H1 (cell line): Measurements from ENCODE around the gene REM2. TPM values are rescaled to one million over a fixed set of nuclear protein-coding genes. Genes with fewer than 3 reads are reported as not detected.

ENCODE experiments used
- CTCF ChIA-PET: fragments of 300-600 bp; sonication (Branson Sonifier 250); formaldehyde crosslinking; loops from one replicate; lab custom pipeline; 2021; ENCODE audit not compliant: partially characterized antibody; lab: Charles Lee
- POLR2A ChIA-PET: fragments of 300-600 bp; sonication (Branson Sonifier 250); formaldehyde crosslinking; loops from one replicate; lab custom pipeline; 2021; ENCODE audit warnings: inconsistent platforms; ENCODE audit not compliant: partially characterized antibody; lab: Charles Lee
- DNase-seq, 2 experiments: peaks; one replicate each; pipeline versions ENCODE4 v3.0.0 to v3.0.0-alpha.2; 2010 to 2022; ENCODE audit warnings: low spot score in 2 of 2, low read depth in 1 of 2, mixed read lengths in 1 of 2
- FAIRE-seq: peaks from 2 replicates; lab custom pipeline; 2011; peaks lifted over from hg19 to GRCh38; lab: Jason Lieb, UNC
- H2AFZ ChIP-seq: 2 replicates; pipeline ENCODE4 v1.8.1; 2012; ENCODE audit warnings: low read length, inconsistent platforms
- H2AK5ac ChIP-seq: 2 replicates; pipeline ENCODE4 v1.6.1; 2013; ENCODE audit warnings: low read depth, low read length
- H2BK120ac ChIP-seq: replicated peaks from 2 replicates; pipeline ENCODE3; 2013; ENCODE audit warnings: low read depth, low read length, inconsistent platforms
- H2BK12ac ChIP-seq: 2 replicates; pipeline ENCODE4 v1.6.1; 2013; ENCODE audit warnings: low read depth, low read length
- H2BK15ac ChIP-seq: 2 replicates; pipeline ENCODE4 v1.6.1; 2013; ENCODE audit warnings: low read length
- H2BK20ac ChIP-seq: 2 replicates; pipeline ENCODE4 v1.6.1; 2013; ENCODE audit warnings: low read length
- H2BK5ac ChIP-seq: 2 replicates; pipeline ENCODE4 v1.6.1; 2013; ENCODE audit warnings: low read depth, low read length
- H3K14ac ChIP-seq: 2 replicates; pipeline ENCODE4 v1.6.1; 2013; ENCODE audit warnings: inconsistent platforms; ENCODE audit not compliant: insufficient read length
- H3K18ac ChIP-seq: 2 replicates; pipeline ENCODE4 v1.6.1; 2013; ENCODE audit warnings: low read length; ENCODE audit errors: extremely low read depth
- H3K23ac ChIP-seq: 2 replicates; pipeline ENCODE4 v1.6.1; 2013; ENCODE audit warnings: inconsistent platforms; ENCODE audit not compliant: insufficient read length
- H3K23me2 ChIP-seq: 2 replicates; pipeline ENCODE4 v1.6.1; 2013; ENCODE audit warnings: low read depth, low read length
- H3K27ac ChIP-seq: 2 replicates; pipeline ENCODE4 v1.6.1; 2011; ENCODE audit warnings: low read depth, low read length, inconsistent platforms
- H3K27me3 ChIP-seq, 4 experiments: replicated peaks in 1 of 4; 1 replicate in 1 of 4; 2 replicates in 3 of 4; pipeline versions ENCODE4 v1.6.1 to v1.8.1; 2011 to 2013; ENCODE audit warnings: low read length in 3 of 4, mild to moderate bottlenecking in 3 of 4, inconsistent platforms in 2 of 4, mixed read lengths in 2 of 4, moderate library complexity in 1 of 4; ENCODE audit not compliant: control insufficient read depth in 3 of 4, insufficient read depth in 3 of 4; ENCODE audit errors: extremely low read depth in 1 of 4
- H3K36me3 ChIP-seq, 4 experiments: 2 replicates each; pipeline versions ENCODE4 v1.6.1 to v1.8.1; 2011 to 2013; ENCODE audit warnings: mild to moderate bottlenecking in 4 of 4, low read length in 3 of 4, moderate library complexity in 2 of 4, control low read depth in 1 of 4, inconsistent platforms in 1 of 4; ENCODE audit not compliant: insufficient read depth in 4 of 4, control insufficient read depth in 2 of 4
- H3K4ac ChIP-seq: replicated peaks from 2 replicates; pipeline ENCODE3; 2013; ENCODE audit warnings: low read length, low read depth, mixed read lengths, inconsistent platforms; ENCODE audit not compliant: insufficient read length
- H3K4me1 ChIP-seq, 4 experiments: replicated peaks in 1 of 4; 1 replicate in 1 of 4; 2 replicates in 3 of 4; pipeline versions ENCODE4 v1.6.1 to v1.8.1; 2011 to 2013; ENCODE audit warnings: low read length in 3 of 4, inconsistent platforms in 2 of 4, mixed read lengths in 1 of 4; ENCODE audit not compliant: insufficient read depth in 4 of 4, control insufficient read depth in 3 of 4
- H3K4me2 ChIP-seq, 2 experiments: 2 replicates each; pipeline versions ENCODE4 v1.6.1 to v1.8.1; 2011 to 2013; ENCODE audit warnings: low read depth in 2 of 2, low read length in 2 of 2, control low read depth in 1 of 2, inconsistent platforms in 1 of 2, mild to moderate bottlenecking in 1 of 2; ENCODE audit not compliant: insufficient read depth in 1 of 2
- H3K4me3 ChIP-seq, 4 experiments: fragments of 200-600, 300-600 bp in 1 of 4; sonication (generic), shearing (Covaris generic), sonication (Bioruptor Twin) in 1 of 4; 2 replicates each; pipeline versions ENCODE4 v1.5.1 to v1.8.1; 2011 to 2016; ENCODE audit warnings: low read length in 4 of 4, low read depth in 3 of 4, control low read depth in 2 of 4, inconsistent platforms in 2 of 4, mild to moderate bottlenecking in 2 of 4, mixed read lengths in 1 of 4, moderate library complexity in 1 of 4; ENCODE audit not compliant: insufficient read depth in 2 of 4; ENCODE audit errors: extremely low read depth in 1 of 4
- H3K56ac ChIP-seq: replicated peaks from 2 replicates; pipeline ENCODE3; 2013; ENCODE audit warnings: low read depth, mild to moderate bottlenecking, mixed read lengths, low read length, inconsistent platforms; ENCODE audit not compliant: insufficient read length
- H3K79me1 ChIP-seq: 2 replicates; pipeline ENCODE4 v1.6.1; 2013; ENCODE audit warnings: low read depth, low read length, control low read depth
- H3K79me2 ChIP-seq, 2 experiments: 2 replicates each; pipeline versions ENCODE4 v1.6.1 to v1.8.1; 2012 to 2013; ENCODE audit warnings: low read length in 2 of 2, mild to moderate bottlenecking in 2 of 2, inconsistent platforms in 1 of 2; ENCODE audit not compliant: insufficient read depth in 2 of 2, control insufficient read depth in 1 of 2
- H3K9ac ChIP-seq, 4 experiments: replicated peaks in 1 of 4; 1 replicate in 1 of 4; 2 replicates in 3 of 4; pipeline versions ENCODE4 v1.6.1 to v1.8.1; 2011 to 2013; ENCODE audit warnings: low read depth in 3 of 4, low read length in 3 of 4, control low read depth in 2 of 4, mild to moderate bottlenecking in 2 of 4, moderate library complexity in 2 of 4, inconsistent platforms in 1 of 4; ENCODE audit errors: extremely low read depth in 1 of 4
- H3K9me3 ChIP-seq, 2 experiments: 2 replicates each; pipeline versions ENCODE4 v1.6.1 to v1.8.1; 2012 to 2013; ENCODE audit warnings: mild to moderate bottlenecking in 2 of 2, moderate library complexity in 2 of 2, control low read depth in 1 of 2, inconsistent platforms in 1 of 2, low read depth in 1 of 2, low read length in 1 of 2, mixed read lengths in 1 of 2; ENCODE audit not compliant: insufficient read depth in 2 of 2
- H4K20me1 ChIP-seq, 2 experiments: replicated peaks in 1 of 2; 2 replicates each; pipeline versions ENCODE3 to v1.8.1; 2011 to 2013; ENCODE audit warnings: inconsistent platforms in 2 of 2, low read length in 2 of 2, mild to moderate bottlenecking in 1 of 2; ENCODE audit not compliant: insufficient read depth in 2 of 2, control insufficient read depth in 1 of 2
- H4K5ac ChIP-seq: 2 replicates; pipeline ENCODE4 v1.6.1; 2013; ENCODE audit warnings: low read length, low read depth, mixed read lengths, inconsistent platforms; ENCODE audit not compliant: insufficient read length
- H4K8ac ChIP-seq: 2 replicates; pipeline ENCODE4 v1.8.0; 2013; ENCODE audit warnings: mild to moderate bottlenecking, moderate library complexity, low read length, inconsistent platforms; ENCODE audit not compliant: insufficient read depth; ENCODE audit errors: extremely low read depth
- H4K91ac ChIP-seq: replicated peaks from 2 replicates; pipeline ENCODE3; 2013; ENCODE audit warnings: low read length, mixed read lengths, inconsistent platforms; ENCODE audit not compliant: insufficient read length
- ASH2L ChIP-seq: fragments of 200-600, 300-600 bp; sonication (generic); IDR thresholded peaks from one replicate; pipeline ENCODE4 v1.7.1; 2017; ENCODE audit warnings: low read length
- CHD2 ChIP-seq: IDR thresholded peaks from 2 replicates; pipeline ENCODE4 v1.6.1; 2012; ENCODE audit warnings: low read length, improper control_type of control experiment
- CTCF ChIP-seq, 3 experiments: IDR thresholded peaks; 1 replicate in 2 of 3; 2 replicates in 1 of 3; pipeline versions ENCODE4 v1.5.1 to v1.6.1; 2011; ENCODE audit warnings: low read length in 3 of 3, mild to moderate bottlenecking in 3 of 3, inconsistent platforms in 2 of 3, low read depth in 1 of 3, moderate library complexity in 1 of 3; ENCODE audit not compliant: insufficient read depth in 1 of 3; ENCODE audit errors: control extremely low read depth in 1 of 3
- GABPA ChIP-seq: IDR thresholded peaks from 2 replicates; pipeline ENCODE4 v1.6.1; 2011; ENCODE audit warnings: mild to moderate bottlenecking, low read length, moderate library complexity, borderline replicate concordance; ENCODE audit not compliant: insufficient read depth
- GTF2F1 ChIP-seq: IDR thresholded peaks from 2 replicates; pipeline ENCODE4 v1.6.1; 2012; ENCODE audit warnings: low read depth, low read length, improper control_type of control experiment, borderline replicate concordance
- HDAC6 ChIP-seq: IDR thresholded peaks from one replicate; pipeline ENCODE4 v1.7.1; 2012; ENCODE audit warnings: low read depth, mild to moderate bottlenecking, inconsistent platforms, low read length, moderate library complexity
- KDM1A ChIP-seq: fragments of 200-600, 300-600 bp; sonication (generic); IDR thresholded peaks from 2 replicates; pipeline ENCODE4 v1.7.1; 2016; ENCODE audit warnings: mild to moderate bottlenecking, low read length, borderline replicate concordance
- KDM5A ChIP-seq: fragments of 200-600 bp; IDR thresholded peaks from 2 replicates; pipeline ENCODE4 v1.7.1; 2012; ENCODE audit warnings: mild to moderate bottlenecking, low read length, inconsistent platforms, mixed read lengths
- RBBP5 ChIP-seq: IDR thresholded peaks from 2 replicates; pipeline ENCODE4 v1.7.1; 2012; ENCODE audit warnings: low read depth, mild to moderate bottlenecking, inconsistent platforms, low read length, moderate library complexity, borderline replicate concordance
- SIN3A ChIP-seq, 2 experiments: IDR thresholded peaks in 1 of 2; conservative IDR thresholded peaks in 1 of 2; 2 replicates each; pipeline ENCODE4 v1.6.1; 2011 to 2012; ENCODE audit warnings: low read length in 2 of 2, improper control_type of control experiment in 1 of 2, low read depth in 1 of 2, mild to moderate bottlenecking in 1 of 2
- WGBS, 2 experiments: shearing (Covaris generic) in 1 of 2; methylation state at CpG; one replicate each; pipeline versions ENCODE4 v1.1.6 to v1.1.7; 2013 to 2015; ENCODE audit warnings: low lambda C conversion rate in 2 of 2, mixed read lengths in 2 of 2, inconsistent platforms in 1 of 2, low coverage in 1 of 2, missing lambda C conversion rate in 1 of 2; ENCODE audit not compliant: insufficient replicate concordance in 2 of 2, insufficient coverage in 1 of 2, insufficient read length in 1 of 2; ENCODE audit errors: extremely low coverage in 1 of 2, missing lambda C conversion rate in 1 of 2; 5-methylcytosine and 5-hydroxymethylcytosine counted together
- polyA plus RNA-seq, 7 experiments: library from polyadenylated mRNA; depleted of rRNA in 3 of 7; stranded (reverse) in 5 of 7; unstranded in 2 of 7; fragments of >200 nt in 5 of 7; fragments of 200-250 nt in 2 of 7; gene quantifications; 1 replicate in 5 of 7; 2 replicates in 1 of 7; 4 replicates in 1 of 7; pipeline versions ENCODE4 v1.2.1 to v1.2.3, GENCODE V29; 2011 to 2013; ENCODE audit warnings: missing spikeins in 2 of 7, mixed read lengths in 2 of 7
- total RNA-seq: library from RNA; stranded (reverse); fragmentation: NEBNext Ultra II Directional; extraction: Animal tissue kit (Norgen Biotek cat#: 25700); gene quantifications from 2 replicates; pipeline ENCODE4 v1.2.1, GENCODE V29; 2021

REM2 gene
- total and polyA plus RNA-seq, 2 of the 8 experiments (the other 6 are each of a cell fraction or from before 2014, with no cell fraction given) = 1.00 to 1.1 TPM

- H3K27ac ChIP-seq = no peak overlapping the region
- H2AK5ac ChIP-seq = no peak overlapping the region
- H3K56ac ChIP-seq = no peak overlapping the region
- peaks cover 21 to 59% (median 41%) of the 10 kb centered on the region in 4 experiments for H3K36me3 ChIP-seq
- no peak overlapping the region for H2BK5ac ChIP-seq
- H3K9me3 ChIP-seq = no peaks in the 10 kb centered on the region
- no peaks in the 10 kb centered on the region for H3K79me1 ChIP-seq
- H4K91ac ChIP-seq = no peak overlapping the region
- no peak overlapping the region for H3K23ac ChIP-seq
- peaks cover 4% of the 10 kb centered on the region; the same call in 1 of the 2 replicates for H3K23me2 ChIP-seq
- no peak overlapping the region; a peak in 1 of 4 replicates for H3K4me2 ChIP-seq
- H3K18ac ChIP-seq = no peak overlapping the region
- H3K14ac ChIP-seq = no peak overlapping the region
- no peak overlapping the region for H2BK20ac ChIP-seq
- peaks cover 0 to 2% of the 10 kb centered on the region in 2 experiments for H4K20me1 ChIP-seq
- H3K4ac ChIP-seq = no peak overlapping the region
- no peak overlapping the region for H2AFZ ChIP-seq
- peaks cover 0 to 17% of the 10 kb centered on the region in 2 experiments; a peak in 2 of 4 replicates for H3K79me2 ChIP-seq
- H2BK12ac ChIP-seq = no peak overlapping the region
- no peak overlapping the region for H2BK120ac ChIP-seq
- H3K4me3 ChIP-seq = no peak overlapping the region
- H4K8ac ChIP-seq = no peak overlapping the region
- no peak overlapping the region for H3K9ac ChIP-seq
- ChIA-PET POLR2A (interaction anchor here (0.9 to 4.1 kb wide), 10 partner anchors 8 to 174 kb away, joined by 3 to 67 read pairs (median 4); partner anchors contain the start of genes ACIN1, C14orf119, LRP10 and PRMT5), CTCF (interaction anchor here (0.7 to 3.1 kb wide), 6 partner anchors 10 to 155 kb away, joined by 3 to 13 read pairs (median 4); partner anchors contain the start of gene OXA1L)
- no peak overlapping the region for H4K5ac ChIP-seq
- WGBS, 2 experiments = 92% methylated on average over 6 of the region's 6 CpGs; no CpG with 5 or more reads in 1 of the 2 experiments
- no peak for FAIRE-seq
- peaks cover 0 to 7% (median 3%) of the 10 kb centered on the region in 4 experiments; a peak in 5 of 7 replicates for H3K4me1 ChIP-seq
- no peak for DNase-seq
- no peak overlapping the region for H2BK15ac ChIP-seq
- no peaks in the 10 kb centered on the region; a peak in 1 of 7 replicates for H3K27me3 ChIP-seq
- TF ChIP-seq KDM5A = no peak
- TF ChIP-seq SIN3A (conservative IDR thresholded peaks at IDR 0.05 in 1 of 2, IDR thresholded peaks at IDR 0.05 in 1 of 2; ENCODE audit: low read depth in 1 of 2, low read length in 2 of 2) = no peak
- TF ChIP-seq CTCF (IDR thresholded peaks at IDR 0.05; ENCODE audit: control extremely low read depth in 1 of 3, insufficient read depth in 1 of 3, low read depth in 1 of 3, low read length in 3 of 3) = no peak
- TF ChIP-seq HDAC6 = no peak
- no peak for TF ChIP-seq GABPA
- no peak for TF ChIP-seq KDM1A
- no peak for TF ChIP-seq CHD2
- TF ChIP-seq GTF2F1 = no peak
- TF ChIP-seq RBBP5 = no peak
- no peak for TF ChIP-seq ASH2L
Observed at GRCh38 chr14:22920697-22921096, 37.7 kb downstream of the REM2 start.
